Osteoblast (primary cell): ENCODE measurements around the gene NOL4L. TPM values are rescaled to one million over a fixed set of nuclear protein-coding genes. Genes with fewer than 3 reads are reported as not detected.
A peak's percentile ranks its signal among the peaks of the same experiment; 100 is the strongest.

Source experiments
- DNase-seq: peaks from one replicate; pipeline ENCODE4 v3.0.0; 2011; ENCODE audit warnings: low spot score, mixed read lengths; ENCODE audit not compliant: insufficient read length; ENCODE audit errors: missing footprints
- H2AFZ ChIP-seq: 2 replicates; pipeline ENCODE4 v1.6.0; 2011; ENCODE audit warnings: mild to moderate bottlenecking, low read length
- H3K27ac ChIP-seq: 2 replicates; pipeline ENCODE4 v1.5.1; 2011; ENCODE audit warnings: mild to moderate bottlenecking, low read depth, low read length, moderate library complexity
- H3K27me3 ChIP-seq: 2 replicates; pipeline ENCODE4 v1.6.0; 2012; ENCODE audit warnings: mild to moderate bottlenecking, control low read depth, inconsistent platforms, low read length, moderate library complexity; ENCODE audit not compliant: insufficient read depth
- H3K36me3 ChIP-seq: 2 replicates; pipeline ENCODE4 v1.5.1; 2011; ENCODE audit warnings: mild to moderate bottlenecking, low read length, control low read depth, moderate library complexity; ENCODE audit not compliant: insufficient read depth
- H3K4me1 ChIP-seq: 2 replicates; pipeline ENCODE4 v1.5.1; 2011; ENCODE audit warnings: mild to moderate bottlenecking, low read length, control low read depth, moderate library complexity; ENCODE audit not compliant: insufficient read depth
- H3K4me2 ChIP-seq: 2 replicates; pipeline ENCODE4 v1.6.0; 2011; ENCODE audit warnings: mild to moderate bottlenecking, low read length; ENCODE audit not compliant: insufficient read depth
- H3K4me3 ChIP-seq: fragments of 200-600 bp; sonication (generic); 3 replicates; pipeline ENCODE4 v1.5.1; 2012; ENCODE audit warnings: mild to moderate bottlenecking, low read length, inconsistent platforms; ENCODE audit not compliant: insufficient read depth
- H3K79me2 ChIP-seq: 2 replicates; pipeline ENCODE4 v1.6.0; 2012; ENCODE audit warnings: mild to moderate bottlenecking, low read length, control low read depth, inconsistent platforms; ENCODE audit not compliant: insufficient read depth
- H3K9me3 ChIP-seq: 2 replicates; pipeline ENCODE4 v1.5.1; 2011; ENCODE audit warnings: low read depth, low read length, control low read depth
- H4K20me1 ChIP-seq: 2 replicates; pipeline ENCODE4 v1.6.0; 2012; ENCODE audit warnings: mild to moderate bottlenecking, low read length, control low read depth; ENCODE audit not compliant: insufficient read depth
- CTCF ChIP-seq: IDR thresholded peaks from 2 replicates; pipeline ENCODE4 v1.5.1; 2011; ENCODE audit warnings: mild to moderate bottlenecking, low read depth, low read length, moderate library complexity; ENCODE audit errors: extremely low read depth
- total RNA-seq: library from RNA; depleted of rRNA; stranded (reverse); fragments of >200 nt; gene quantifications from 2 replicates; pipeline ENCODE4 v1.2.3, GENCODE V29; 2012

Gene NOL4L
- total RNA-seq, 1 donor, result 6.2 TPM

DNA sequence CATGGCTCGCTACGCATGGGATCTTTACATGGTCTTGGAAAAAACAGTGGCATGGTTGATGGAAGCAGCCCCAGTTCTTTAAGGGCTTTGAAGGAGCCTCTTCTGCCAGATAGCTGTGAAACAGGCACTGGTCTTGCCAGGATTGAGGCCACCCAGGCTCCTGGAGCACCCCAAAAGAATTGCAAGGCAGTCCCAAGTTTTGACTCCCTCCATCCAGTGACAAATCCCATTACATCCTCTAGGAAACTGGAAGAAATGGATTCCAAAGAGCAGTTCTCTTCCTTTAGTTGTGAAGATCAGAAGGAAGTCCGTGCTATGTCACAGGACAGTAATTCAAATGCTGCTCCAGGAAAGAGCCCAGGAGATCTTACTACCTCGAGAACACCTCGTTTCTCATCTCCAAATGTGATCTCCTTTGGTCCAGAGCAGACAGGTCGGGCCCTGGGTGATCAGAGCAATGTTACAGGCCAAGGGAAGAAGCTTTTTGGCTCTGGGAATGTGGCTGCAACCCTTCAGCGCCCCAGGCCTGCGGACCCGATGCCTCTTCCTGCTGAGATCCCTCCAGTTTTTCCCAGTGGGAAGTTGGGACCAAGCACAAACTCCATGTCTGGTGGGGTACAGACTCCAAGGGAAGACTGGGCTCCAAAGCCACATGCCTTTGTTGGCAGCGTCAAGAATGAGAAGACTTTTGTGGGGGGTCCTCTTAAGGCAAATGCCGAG is 148.8 kb downstream of the NOL4L start:
- H3K27me3 ChIP-seq, result no peaks in the 10 kb centered on the region
- DNase-seq, result peak; percentile 55
- H4K20me1 ChIP-seq, result peaks cover 49% of the 10 kb centered on the region
- no peak for TF ChIP-seq CTCF
- H3K9me3 ChIP-seq, result no peaks in the 10 kb centered on the region
- H3K79me2 ChIP-seq, result peaks cover 30% of the 10 kb centered on the region
- no peak overlapping the region for H3K27ac ChIP-seq
- peaks cover 21% of the 10 kb centered on the region for H3K4me1 ChIP-seq
- H3K4me3 ChIP-seq, result no peak overlapping the region
- no peak overlapping the region for H2AFZ ChIP-seq
- peaks cover 88% of the 10 kb centered on the region for H3K36me3 ChIP-seq
- no peak overlapping the region for H3K4me2 ChIP-seq

DNA sequence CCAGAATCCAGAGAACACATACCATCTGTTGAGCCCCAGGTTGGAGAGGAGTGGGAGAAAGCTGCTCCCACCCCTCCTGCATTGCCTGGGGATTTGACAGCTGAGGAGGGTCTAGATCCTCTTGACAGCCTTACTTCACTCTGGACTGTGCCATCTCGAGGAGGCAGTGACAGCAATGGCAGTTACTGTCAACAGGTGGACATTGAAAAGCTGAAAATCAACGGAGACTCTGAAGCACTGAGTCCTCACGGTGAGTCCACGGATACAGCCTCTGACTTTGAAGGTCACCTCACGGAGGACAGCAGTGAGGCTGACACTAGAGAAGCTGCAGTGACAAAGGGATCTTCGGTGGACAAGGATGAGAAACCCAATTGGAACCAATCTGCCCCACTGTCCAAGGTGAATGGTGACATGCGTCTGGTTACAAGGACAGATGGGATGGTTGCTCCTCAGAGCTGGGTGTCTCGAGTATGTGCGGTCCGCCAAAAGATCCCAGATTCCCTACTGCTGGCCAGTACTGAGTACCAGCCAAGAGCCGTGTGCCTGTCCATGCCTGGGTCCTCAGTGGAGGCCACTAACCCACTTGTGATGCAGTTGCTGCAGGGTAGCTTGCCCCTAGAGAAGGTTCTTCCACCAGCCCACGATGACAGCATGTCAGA is 149.6 kb downstream of the NOL4L start:
- peaks cover 21% of the 10 kb centered on the region for H3K4me1 ChIP-seq
- DNase-seq, result peak; percentile 34
- no peaks in the 10 kb centered on the region for H3K9me3 ChIP-seq
- peaks cover 91% of the 10 kb centered on the region for H3K36me3 ChIP-seq
- no peak overlapping the region for H3K4me2 ChIP-seq
- H2AFZ ChIP-seq, result no peak overlapping the region
- H3K27me3 ChIP-seq, result no peaks in the 10 kb centered on the region
- no peak overlapping the region for H3K27ac ChIP-seq
- peaks cover 25% of the 10 kb centered on the region for H3K79me2 ChIP-seq
- H3K4me3 ChIP-seq, result no peak overlapping the region
- H4K20me1 ChIP-seq, result peaks cover 48% of the 10 kb centered on the region
- TF ChIP-seq CTCF, result no peak

DNA sequence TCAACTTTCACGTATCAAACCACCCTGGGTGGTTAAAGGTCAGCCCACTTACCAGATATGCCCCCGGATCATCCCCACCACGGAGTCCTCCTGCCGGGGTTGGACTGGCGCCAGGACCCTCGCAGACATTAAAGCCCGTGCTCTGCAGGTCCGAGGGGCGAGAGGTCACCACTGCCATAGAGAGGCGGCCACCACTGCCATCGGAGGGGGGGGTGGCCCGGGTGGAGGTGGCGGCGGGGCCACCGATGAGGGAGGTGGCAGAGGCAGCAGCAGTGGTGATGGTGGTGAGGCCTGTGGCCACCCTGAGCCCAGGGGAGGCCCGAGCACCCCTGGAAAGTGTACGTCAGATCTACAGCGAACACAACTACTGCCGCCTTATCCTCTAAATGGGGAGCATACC is 150.7 kb downstream of the NOL4L start:
- Histone ChIP-seq H4K20me1 (peaks cover 39% of the 10 kb centered on the region), H3K27me3 (no peaks in the 10 kb centered on the region)

More for the DNA sequence above, 150.7 kb downstream of the NOL4L start:
- no peaks in the 10 kb centered on the region for H3K9me3 ChIP-seq
- DNase-seq, result peak; percentile 1
- peaks cover 20% of the 10 kb centered on the region for H3K79me2 ChIP-seq
- no peak overlapping the region for H2AFZ ChIP-seq
- H3K36me3 ChIP-seq, result peaks cover 92% of the 10 kb centered on the region
- peaks cover 17% of the 10 kb centered on the region for H3K4me1 ChIP-seq
- no peak for TF ChIP-seq CTCF
- H3K4me2 ChIP-seq, result no peak overlapping the region
- H3K4me3 ChIP-seq, result no peak overlapping the region
- no peak overlapping the region for H3K27ac ChIP-seq
